Activated CD4-positive, alpha-beta T cell treated with anti-CD3 and anti-CD28 coated beads, Interleukin-2, amount 10 ng/mL, durations not matched to agents 24 days and 14 days (primary cell): Measurements from ENCODE around the gene ZNF22. TPM values are rescaled to one million over a fixed set of nuclear protein-coding genes. Genes with fewer than 3 reads are reported as not detected.

Experiments used
- DNase-seq: peaks from one replicate; pipeline ENCODE4 v3.0.0; 2022
- H3K27ac Mint-ChIP-seq: one replicate; pipeline ENCODE4 v1.8.0; 2022; ENCODE audit warnings: mild to moderate bottlenecking, mixed read lengths
- H3K27me3 Mint-ChIP-seq: one replicate; pipeline ENCODE4 v1.8.0; 2022; ENCODE audit warnings: mixed read lengths
- H3K36me3 Mint-ChIP-seq: one replicate; pipeline ENCODE4 v1.8.0; 2022; ENCODE audit warnings: low read depth, mild to moderate bottlenecking, mixed read lengths
- H3K4me1 Mint-ChIP-seq: one replicate; pipeline ENCODE4 v1.8.0; 2021; ENCODE audit warnings: mixed read lengths
- H3K4me3 Mint-ChIP-seq: one replicate; pipeline ENCODE4 v1.8.0; 2022; ENCODE audit warnings: mild to moderate bottlenecking, moderate library complexity, mixed read lengths
- H3K9me3 Mint-ChIP-seq: one replicate; pipeline ENCODE4 v1.8.0; 2021; ENCODE audit warnings: mixed read lengths
- intact Hi-C: fragments of 100-400 bp; cut with micrococcal nuclease; formaldehyde crosslinking; loops from one replicate; pipeline ENCODE4 v1.15.1; 2023
- total RNA-seq: library from RNA; stranded (reverse); gene quantifications from 2 replicates; pipeline ENCODE4 v1.2.3, GENCODE V29; 2022

Gene ZNF22
- total RNA-seq: 26.0 and 26.7 TPM in 2 replicates

DNA sequence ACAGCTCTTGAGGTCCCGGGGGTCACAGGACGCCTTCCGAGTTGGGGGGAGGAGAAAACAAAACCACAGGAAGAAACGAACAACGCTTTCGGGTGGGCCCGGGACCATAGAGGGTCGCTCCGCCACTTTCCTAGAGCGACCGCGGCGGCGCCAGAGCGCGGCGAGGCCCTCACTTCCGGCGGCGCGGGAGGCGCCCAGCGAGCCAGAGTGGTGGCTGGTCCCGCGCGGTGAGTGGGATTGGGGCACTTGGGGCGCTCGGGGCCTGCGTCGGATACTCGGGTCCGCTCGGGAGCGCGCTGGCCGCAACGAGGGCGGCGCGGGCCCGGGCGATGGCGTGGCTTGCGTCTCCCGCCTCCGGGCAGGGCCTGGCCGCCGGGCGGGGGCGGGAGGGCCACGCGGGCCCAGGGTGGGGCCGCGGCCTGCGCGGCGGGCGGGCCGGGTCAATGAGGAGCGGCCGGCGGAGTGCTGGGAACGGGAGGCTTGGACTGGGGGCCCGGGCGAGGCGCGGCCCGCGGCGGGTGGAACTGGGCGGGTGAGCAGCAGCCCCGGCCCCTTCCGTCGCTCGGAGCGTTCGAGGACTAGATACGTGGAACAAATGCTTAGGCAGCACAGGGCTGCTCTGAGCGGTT, at the start of gene ZNF22:
Gene ZNF22 (plus strand): TSS at position 172 of the 629 bp plus-strand sequence. CDS start 2,446 bp downstream, outside the sequence.
- H3K4me3 Mint-ChIP-seq: peak within 1 kb of the TSS; percentile 94
- H3K4me1 Mint-ChIP-seq: peaks cover 24% of the 10 kb centered on the region
- intact Hi-C loops: loop anchor here (2.0 to 10.0 kb wide), 4 partner anchors 26 to 674 kb away; partner anchors contain the start of genes RASSF4 and ZFAND4
- peak within 1 kb of the TSS; percentile 96 for H3K27ac Mint-ChIP-seq
- H3K9me3 Mint-ChIP-seq: peaks cover 17% of the 10 kb centered on the region
- peaks cover 9% of the 10 kb centered on the region for H3K27me3 Mint-ChIP-seq
- H3K36me3 Mint-ChIP-seq: peaks cover 38% of the 10 kb centered on the region
- peak; percentile 90 for DNase-seq

DNA sequence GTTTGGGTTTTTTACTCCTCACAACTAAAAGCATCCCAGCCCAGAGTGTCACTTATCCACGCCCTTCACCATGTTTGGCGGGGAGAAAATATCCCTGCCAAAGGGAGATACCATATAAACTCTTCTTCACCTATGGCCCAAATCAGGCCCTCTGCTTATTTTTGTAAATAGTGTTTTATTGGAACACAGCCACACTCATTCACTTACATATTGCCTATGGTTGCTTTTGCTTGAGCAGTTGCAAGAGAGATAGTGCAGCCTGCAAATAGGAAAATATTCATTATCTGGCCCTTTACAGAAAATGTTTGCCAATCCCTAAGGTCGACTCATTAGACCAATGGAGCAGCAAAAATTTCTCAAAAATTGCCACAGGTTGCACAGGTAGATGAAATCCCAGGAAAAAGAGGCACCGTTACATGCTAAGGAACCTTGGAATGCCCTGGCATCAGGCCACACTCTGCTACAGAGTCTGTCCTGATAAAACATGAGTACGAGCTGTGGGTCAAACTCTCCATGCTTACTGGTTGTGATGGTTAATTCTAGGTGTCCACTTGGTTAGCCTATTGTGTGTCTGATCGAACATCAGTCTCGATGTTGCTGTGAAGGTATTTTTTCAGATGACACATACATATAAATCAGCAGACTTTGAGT, 49.0 kb upstream of the ZNF22 start:
- Mint-ChIP-seq H3K9me3 (no peaks in the 10 kb centered on the region), H3K27me3 (no peaks in the 10 kb centered on the region), H3K4me1 (peaks cover 2% of the 10 kb centered on the region), H3K36me3 (peaks cover 8% of the 10 kb centered on the region), H3K4me3 (no peak overlapping the region), H3K27ac (no peak overlapping the region)
- intact Hi-C loops: no loop called here
- DNase-seq: no peak

DNA sequence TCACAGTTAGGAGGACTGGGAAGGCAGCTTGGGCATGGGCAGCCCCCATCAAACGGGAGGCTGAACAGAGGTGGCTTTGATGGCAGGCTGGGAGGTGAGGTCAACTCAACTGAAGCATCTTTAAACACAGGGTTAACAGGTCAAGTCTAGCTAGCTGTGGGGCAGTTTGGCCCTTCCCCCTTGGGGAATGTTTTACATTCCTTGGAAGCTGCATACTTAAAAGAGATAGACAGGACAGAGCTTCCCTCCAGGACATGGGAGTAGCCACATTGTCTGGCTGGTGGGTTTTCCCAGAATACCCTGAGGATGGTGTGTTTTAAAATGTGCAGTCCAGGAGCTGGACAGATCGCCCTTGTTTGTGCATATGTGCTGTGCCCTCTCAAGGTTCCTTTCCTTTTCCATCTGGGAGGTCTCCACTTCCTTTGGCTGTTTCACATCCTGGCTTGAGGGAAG, 47.9 kb upstream of the ZNF22 start:
- no peak for DNase-seq
- no peaks in the 10 kb centered on the region for H3K27me3 Mint-ChIP-seq
- H3K27ac Mint-ChIP-seq: no peak overlapping the region
- H3K36me3 Mint-ChIP-seq: peaks cover 10% of the 10 kb centered on the region
- H3K9me3 Mint-ChIP-seq: no peaks in the 10 kb centered on the region
- H3K4me3 Mint-ChIP-seq: no peak overlapping the region
- peaks cover 2% of the 10 kb centered on the region for H3K4me1 Mint-ChIP-seq
- intact Hi-C loops: no loop called here

DNA sequence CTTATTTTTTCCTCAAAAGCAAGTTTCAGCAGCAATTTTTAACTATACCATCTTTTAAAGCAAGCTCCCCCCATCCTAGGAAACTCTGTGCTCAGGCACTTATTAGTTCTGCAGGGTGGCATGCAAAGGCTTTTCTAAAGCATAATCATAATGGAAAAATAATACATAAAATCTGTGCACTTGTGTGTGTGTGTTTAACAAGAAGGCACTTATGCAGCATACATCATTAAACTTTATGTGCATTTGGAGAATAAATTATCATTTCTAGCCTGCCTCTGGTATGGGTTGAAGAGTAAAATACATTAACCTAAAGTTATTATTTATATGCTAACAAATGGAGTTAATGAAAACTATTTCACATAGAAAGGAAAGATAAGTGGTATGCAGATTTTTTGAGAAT, 46.7 kb upstream of the ZNF22 start:
- Mint-ChIP-seq H3K27me3 (no peaks in the 10 kb centered on the region), H3K4me1 (peaks cover 12% of the 10 kb centered on the region), H3K9me3 (no peaks in the 10 kb centered on the region), H3K27ac (no peak overlapping the region), H3K4me3 (no peak overlapping the region), H3K36me3 (peaks cover 10% of the 10 kb centered on the region)
- intact Hi-C loops: no loop called here
- no peak for DNase-seq

DNA sequence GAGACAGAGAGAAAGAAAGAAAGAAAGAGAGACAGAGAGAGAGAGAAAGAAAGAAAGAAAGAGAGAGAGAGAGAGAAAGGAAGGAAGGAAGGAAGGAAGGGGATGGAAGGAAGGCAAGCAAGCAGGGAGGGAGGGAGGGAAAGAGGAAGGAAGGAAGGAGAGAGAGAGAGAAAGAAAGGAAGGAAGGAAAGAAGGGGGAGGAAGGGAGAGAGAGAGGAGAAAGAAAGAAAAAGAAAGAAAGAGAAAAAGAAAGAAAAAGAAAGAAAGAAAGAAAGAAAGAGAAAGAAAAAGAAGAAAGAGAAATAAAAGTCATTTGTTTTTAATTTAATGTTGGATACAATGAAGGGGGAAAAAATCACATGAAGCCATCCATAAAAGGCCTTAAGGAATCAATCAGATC, 45.8 kb upstream of the ZNF22 start:
- peaks cover 13% of the 10 kb centered on the region for H3K4me1 Mint-ChIP-seq
- no peak for DNase-seq
- H3K9me3 Mint-ChIP-seq: no peaks in the 10 kb centered on the region
- intact Hi-C loops: no loop called here
- no peak overlapping the region for H3K27ac Mint-ChIP-seq
- no peak overlapping the region for H3K4me3 Mint-ChIP-seq
- no peaks in the 10 kb centered on the region for H3K27me3 Mint-ChIP-seq
- peaks cover 10% of the 10 kb centered on the region for H3K36me3 Mint-ChIP-seq

DNA sequence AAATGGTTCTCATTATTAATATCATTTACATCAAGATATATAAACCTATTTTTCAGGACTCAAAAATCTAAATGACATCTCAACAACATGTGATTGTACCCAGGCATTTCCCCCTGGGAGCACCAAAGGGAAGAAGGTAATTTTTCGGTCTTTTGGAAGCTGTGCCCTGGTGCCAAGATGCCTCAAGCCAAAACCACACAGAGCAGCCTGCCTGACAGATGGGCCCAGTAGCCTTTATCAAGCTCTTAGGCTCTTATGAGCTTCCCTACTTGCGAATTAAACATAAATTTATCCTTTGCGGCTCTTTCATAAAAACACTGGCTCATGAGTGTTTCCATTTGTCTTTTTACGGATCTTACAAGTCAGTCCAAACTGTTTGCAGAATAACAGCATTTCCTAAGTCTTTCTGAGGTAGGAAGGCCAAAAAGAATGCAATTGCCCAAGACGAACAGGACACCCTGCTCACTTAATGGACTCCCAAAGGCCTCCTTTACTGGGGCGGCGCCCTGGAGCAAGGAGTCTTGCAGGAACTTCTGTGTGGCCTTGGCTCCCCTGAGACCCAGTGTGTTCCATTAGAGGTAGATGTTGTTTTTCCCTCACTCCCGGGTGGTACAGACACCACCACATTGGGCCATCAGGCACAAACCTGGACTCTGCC, 45.2 kb upstream of the ZNF22 start:
- H3K27ac Mint-ChIP-seq: no peak overlapping the region
- peaks cover 10% of the 10 kb centered on the region for H3K36me3 Mint-ChIP-seq
- no peak overlapping the region for H3K4me3 Mint-ChIP-seq
- H3K27me3 Mint-ChIP-seq: no peaks in the 10 kb centered on the region
- no peaks in the 10 kb centered on the region for H3K9me3 Mint-ChIP-seq
- DNase-seq: no peak
- peaks cover 13% of the 10 kb centered on the region for H3K4me1 Mint-ChIP-seq
- intact Hi-C loops: no loop called here

DNA sequence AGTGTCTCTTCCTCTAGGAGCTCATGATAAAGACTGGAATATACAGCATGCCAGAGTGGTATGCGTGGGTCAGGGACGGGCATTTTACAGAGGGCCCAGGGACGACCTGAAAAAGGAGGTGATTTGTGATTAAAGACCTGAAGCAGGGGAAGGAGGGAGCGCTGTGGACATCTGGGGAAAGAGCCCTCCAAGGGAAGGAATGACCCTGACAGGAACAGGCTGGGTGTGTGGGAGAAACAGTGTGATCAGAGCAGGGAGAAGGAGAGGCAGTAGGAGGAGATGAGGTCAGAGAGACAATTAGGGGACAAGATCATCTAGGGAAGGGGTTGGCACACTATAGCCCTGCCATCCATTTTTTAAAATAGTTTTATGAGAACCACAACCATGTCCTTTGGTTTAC, 44.5 kb upstream of the ZNF22 start:
- no peak overlapping the region for H3K27ac Mint-ChIP-seq

DNA sequence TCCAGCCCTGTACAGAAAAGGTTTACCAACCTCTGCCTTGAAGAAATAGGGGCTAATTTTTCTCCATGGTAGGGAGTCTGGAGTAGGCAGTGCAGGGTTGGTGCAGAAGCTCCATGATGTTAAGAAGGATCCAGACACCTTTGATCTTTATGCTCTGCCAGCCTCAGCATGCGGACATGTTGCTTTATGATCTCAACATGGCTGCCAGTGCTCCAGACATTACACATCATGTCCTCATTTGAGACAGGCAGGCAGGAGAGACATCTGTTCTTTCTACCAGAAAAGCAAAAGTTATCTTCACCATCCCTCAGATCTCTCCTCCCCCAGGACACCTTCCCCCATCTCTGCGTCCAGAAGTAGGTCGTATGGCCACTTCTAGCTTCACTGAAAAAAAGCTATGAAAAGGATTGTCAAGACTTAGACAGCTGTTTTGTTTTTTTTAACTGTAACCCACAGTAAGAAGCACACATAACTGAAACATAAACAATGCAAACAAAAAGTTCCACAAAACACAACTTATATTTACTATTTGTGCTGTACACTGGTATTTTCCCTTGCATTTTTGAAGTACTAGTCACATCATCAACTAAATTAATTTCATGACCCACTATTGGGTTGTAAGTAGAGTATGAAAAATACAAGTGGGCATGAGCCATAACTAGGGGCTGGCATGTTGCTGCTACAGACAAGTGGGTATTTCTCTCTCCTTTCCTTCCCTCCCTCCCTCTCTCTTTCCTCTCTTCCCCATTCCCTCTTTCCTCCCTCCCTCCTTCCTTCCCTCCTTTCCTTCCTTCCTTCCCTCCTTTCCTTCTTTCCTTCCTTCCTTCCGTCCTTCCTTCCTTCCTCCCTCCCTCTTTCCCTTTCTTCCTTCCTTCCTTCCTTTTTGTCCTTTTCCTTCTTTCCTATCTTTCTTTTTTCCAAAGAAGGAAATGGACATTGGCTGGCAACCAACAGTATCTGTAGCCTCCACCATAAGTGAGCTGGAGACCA, 43.7 kb upstream of the ZNF22 start:
- H3K27me3 Mint-ChIP-seq: no peaks in the 10 kb centered on the region
- intact Hi-C loops: no loop called here
- no peak overlapping the region for H3K27ac Mint-ChIP-seq
- DNase-seq: no peak
- peaks cover 13% of the 10 kb centered on the region for H3K4me1 Mint-ChIP-seq
- H3K36me3 Mint-ChIP-seq: peaks cover 10% of the 10 kb centered on the region
- H3K9me3 Mint-ChIP-seq: no peaks in the 10 kb centered on the region
- H3K4me3 Mint-ChIP-seq: no peak overlapping the region

More for the DNA sequence above, 44.5 kb upstream of the ZNF22 start:
- Mint-ChIP-seq H3K9me3 (no peaks in the 10 kb centered on the region), H3K4me1 (peaks cover 13% of the 10 kb centered on the region), H3K4me3 (no peak overlapping the region), H3K36me3 (peaks cover 10% of the 10 kb centered on the region), H3K27me3 (no peaks in the 10 kb centered on the region)
- intact Hi-C loops: no loop called here
- DNase-seq: no peak

DNA sequence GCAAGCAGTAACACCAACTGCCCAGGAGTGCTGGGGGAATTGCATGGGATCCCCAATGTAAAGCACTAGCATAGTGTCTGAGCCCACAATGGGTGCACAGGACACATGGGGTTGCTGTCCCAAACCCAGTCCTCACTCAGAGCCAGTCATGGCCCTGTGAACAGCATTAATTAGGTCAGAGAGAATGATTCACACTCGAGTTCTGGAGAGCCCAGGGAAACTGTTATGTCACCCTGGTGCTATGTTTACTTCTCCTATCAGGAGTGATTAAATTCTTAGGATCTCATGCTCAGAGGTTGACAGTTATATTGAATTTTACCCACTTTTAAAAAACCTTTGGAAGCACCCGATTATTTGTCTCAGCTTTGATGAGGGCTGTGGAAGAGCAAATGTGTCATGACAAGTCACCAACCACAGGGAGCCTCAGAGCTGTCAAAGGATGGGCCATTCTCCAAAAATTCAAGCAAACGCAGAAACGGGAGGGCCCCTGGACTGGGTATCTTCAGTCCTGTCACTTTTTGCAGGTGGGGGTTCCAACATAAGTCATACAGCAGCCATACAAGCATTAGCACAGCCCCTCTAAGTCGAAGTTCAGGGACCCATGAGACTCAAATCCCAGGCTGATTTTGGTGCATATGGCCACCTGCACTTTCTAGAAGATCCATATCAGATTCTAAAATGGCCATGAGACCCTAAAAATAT, 42.4 kb upstream of the ZNF22 start:
- Mint-ChIP-seq H3K27ac (peak overlapping the region; percentile 49), H3K27me3 (no peaks in the 10 kb centered on the region), H3K9me3 (no peaks in the 10 kb centered on the region), H3K4me1 (peaks cover 13% of the 10 kb centered on the region), H3K36me3 (peaks cover 10% of the 10 kb centered on the region), H3K4me3 (peak overlapping the region; percentile 84)
- intact Hi-C loops: loop anchor here (2.0 kb wide), 2 partner anchors 26 to 42 kb away; partner anchors contain the start of gene ZNF22
- DNase-seq: no peak

DNA sequence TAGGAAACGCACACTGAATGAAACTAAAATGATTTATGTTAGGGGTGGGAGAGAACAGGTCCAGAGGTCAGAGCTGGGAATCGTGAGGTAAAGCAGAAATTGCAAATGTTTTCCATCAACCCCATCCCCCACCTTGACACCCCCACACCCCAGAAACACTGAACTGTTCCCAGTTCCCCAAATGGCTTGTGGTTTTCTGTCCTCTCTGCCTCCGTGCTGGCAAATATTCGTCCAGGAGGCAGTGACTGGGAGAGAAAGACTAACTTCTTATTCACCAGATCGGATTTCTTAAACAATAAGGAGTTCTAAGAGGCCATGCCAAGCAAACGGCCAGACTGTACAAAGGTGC, 41.9 kb upstream of the ZNF22 start:
- no peak for DNase-seq
- Mint-ChIP-seq H3K36me3 (peaks cover 10% of the 10 kb centered on the region), H3K9me3 (no peaks in the 10 kb centered on the region), H3K4me1 (peaks cover 13% of the 10 kb centered on the region), H3K27ac (peak overlapping the region; percentile 51), H3K27me3 (no peaks in the 10 kb centered on the region), H3K4me3 (peak overlapping the region; percentile 84)
- intact Hi-C loops: loop anchor here (1.0 to 2.0 kb wide), 3 partner anchors 16 to 42 kb away; partner anchors contain the start of gene ZNF22

DNA sequence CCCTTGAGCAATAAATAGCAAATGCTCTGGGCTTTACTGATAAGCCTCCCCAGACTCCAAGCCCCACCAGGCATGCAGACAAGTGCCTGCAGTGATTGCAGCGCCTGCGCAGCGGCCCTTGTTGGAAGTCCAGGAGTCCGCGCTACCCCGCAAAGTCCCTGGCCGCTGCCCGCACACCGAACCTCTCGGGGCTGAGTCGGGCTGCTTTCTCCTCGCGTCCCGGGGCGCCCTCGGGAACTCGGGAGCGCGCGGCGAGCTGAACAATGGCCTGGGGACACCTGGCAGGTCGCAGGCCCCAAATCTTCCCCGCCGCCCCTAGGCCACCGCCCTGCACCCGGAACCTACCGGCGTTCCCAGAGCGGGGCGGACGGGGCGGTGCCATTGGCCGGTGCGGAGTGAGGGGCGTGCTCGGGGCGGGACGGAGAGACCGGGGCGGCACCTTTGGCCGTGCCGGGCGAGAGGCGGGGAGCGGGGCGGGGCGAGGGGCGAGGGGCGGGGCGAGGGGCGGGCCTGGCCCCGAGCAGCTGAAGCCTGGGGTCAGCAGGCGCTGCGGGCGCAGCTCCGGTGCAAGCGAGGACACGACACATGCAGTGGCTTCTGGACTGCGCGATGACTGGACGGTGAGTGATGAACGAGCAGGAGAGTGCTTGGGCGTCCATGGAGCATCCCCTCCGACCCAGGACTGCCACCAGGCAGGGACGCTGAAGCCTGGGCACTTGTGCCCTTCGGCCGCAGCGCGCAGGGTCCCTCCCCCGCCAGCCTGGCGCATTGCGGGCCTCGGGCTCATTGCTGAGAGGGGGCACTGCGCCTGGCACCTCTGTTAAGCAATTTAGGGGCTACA, 41.3 kb upstream of the ZNF22 start, which contains the start of gene RASSF4:
Gene RASSF4 (plus strand): TSS at position 556 of the 841 bp plus-strand sequence. CDS start 10,401 bp downstream, outside the sequence.
- H3K27ac Mint-ChIP-seq: peak within 1 kb of the TSS; percentile 51
- no peaks in the 10 kb centered on the region for H3K27me3 Mint-ChIP-seq
- intact Hi-C loops: loop anchor here (1.0 to 2.0 kb wide), 3 partner anchors 16 to 41 kb away; partner anchors contain the start of gene ZNF22

DNA sequence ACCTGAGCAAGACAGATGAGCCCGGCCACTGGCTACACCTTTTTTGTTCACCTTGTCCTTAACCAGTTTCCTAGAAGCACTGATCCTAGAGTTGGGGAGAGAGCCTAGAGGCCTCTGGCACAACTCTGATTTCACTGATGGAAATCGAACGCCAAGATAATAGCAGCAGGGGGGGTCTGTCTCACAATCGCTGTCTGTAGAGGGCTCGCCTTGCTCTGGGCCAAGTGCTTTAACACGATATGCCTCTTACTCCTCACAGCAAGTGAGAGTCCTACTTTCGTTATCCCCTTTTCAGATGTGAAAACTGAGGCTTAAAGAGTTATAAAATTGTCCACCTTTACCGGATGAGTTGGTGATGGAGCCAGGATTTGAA, 40.6 kb upstream of the ZNF22 start:
- Mint-ChIP-seq H3K4me1 (peaks cover 16% of the 10 kb centered on the region), H3K27ac (no peak overlapping the region), H3K4me3 (peak overlapping the region; percentile 84), H3K9me3 (no peaks in the 10 kb centered on the region), H3K27me3 (no peaks in the 10 kb centered on the region), H3K36me3 (peaks cover 10% of the 10 kb centered on the region)
- DNase-seq: no peak
- intact Hi-C loops: no loop called here

More for the DNA sequence above, 41.3 kb upstream of the ZNF22 start, which contains the start of gene RASSF4:
- no peaks in the 10 kb centered on the region for H3K9me3 Mint-ChIP-seq
- peak within 1 kb of the TSS; percentile 84 for H3K4me3 Mint-ChIP-seq
- peak; percentile 99 for DNase-seq
- H3K36me3 Mint-ChIP-seq: peaks cover 10% of the 10 kb centered on the region
- peaks cover 13% of the 10 kb centered on the region for H3K4me1 Mint-ChIP-seq
